HepG2 (cell line): ENCODE results near the gene NELFB. TPM values are rescaled to one million over a fixed set of nuclear protein-coding genes. Genes with fewer than 3 reads are reported as not detected.

Experiments
- ATAC-seq: fragments of 200-7000 bp; cut with Tn5 transposase; 3 replicates; pipeline ENCODE4 v1.9.1; 2020; ENCODE audit warnings: mild to moderate bottlenecking, moderate library complexity
- BruUV-seq: library from RNA; stranded (reverse); fragments of 400-500 nt; replicated peaks from 2 replicates; lab custom pipeline; 2021; lab: Mats Ljungman, UMichigan
- CTCF ChIA-PET: fragments of 300-600 bp; formaldehyde crosslinking; extraction: SDS; loops from one replicate; lab custom pipeline; 2021; ENCODE audit warnings: low total read pairs, inconsistent platforms, low intra/inter-chr PET ratio; lab: Yijun Ruan, JAX
- POLR2A ChIA-PET: fragments of 350-600 bp; sonication (Branson Sonifier 250); formaldehyde crosslinking; loops from one replicate; lab custom pipeline; 2020; ENCODE audit warnings: antibody characterized with exemption, inconsistent platforms; lab: Yijun Ruan, JAX
- DNase-seq: peaks from one replicate; pipeline ENCODE4 v3.0.0-alpha.2; 2015; ENCODE audit warnings: low spot score
- FAIRE-seq: peaks from 3 replicates; lab custom pipeline; 2011; peaks lifted over from hg19 to GRCh38; lab: Jason Lieb, UNC
- H2AFZ ChIP-seq: one replicate; pipeline ENCODE4 v1.6.1; 2011; ENCODE audit warnings: low read length, inconsistent platforms
- H3K27ac ChIP-seq: fragments of 300-600 bp; 3 replicates; pipeline ENCODE4 v1.8.0; 2011; ENCODE audit warnings: mixed run types, mild to moderate bottlenecking, mixed read lengths, low read length, inconsistent platforms; ENCODE audit not compliant: insufficient read depth; ENCODE audit errors: extremely low read length
- H3K27me3 ChIP-seq, 2 experiments: fragments of 200-600 bp in 1 of 2; 2 replicates in 1 of 2; 3 replicates in 1 of 2; pipeline versions ENCODE4 v1.6.0 to v1.8.0; 2011; ENCODE audit warnings: low read length in 2 of 2, mild to moderate bottlenecking in 2 of 2, moderate library complexity in 2 of 2, inconsistent platforms in 1 of 2; ENCODE audit not compliant: insufficient read depth in 2 of 2, control insufficient read depth in 1 of 2
- H3K36me3 ChIP-seq, 2 experiments: fragments of 200-600 bp in 1 of 2; replicated peaks in 1 of 2; 2 replicates in 1 of 2; 3 replicates in 1 of 2; pipeline versions ENCODE4 v1.5.1 to v1.8.0; 2011; ENCODE audit warnings: low read length in 2 of 2, inconsistent platforms in 1 of 2; ENCODE audit not compliant: insufficient read depth in 2 of 2, control insufficient read depth in 1 of 2
- H3K4me1 ChIP-seq: 2 replicates; pipeline ENCODE4 v1.5.1; 2012; ENCODE audit warnings: low read length, inconsistent platforms; ENCODE audit not compliant: insufficient read depth
- H3K4me2 ChIP-seq: 2 replicates; pipeline ENCODE4 v1.6.0; 2011; ENCODE audit warnings: low read depth, low read length, inconsistent platforms
- H3K4me3 ChIP-seq, 3 experiments: fragments of 200-600 bp in 1 of 3; sonication (generic), shearing (Covaris generic) in 1 of 3; replicated peaks in 1 of 3; 2 replicates each; pipeline ENCODE4 v1.5.1; 2011 to 2016; ENCODE audit warnings: low read length in 3 of 3, inconsistent platforms in 2 of 3, low read depth in 2 of 3, mild to moderate bottlenecking in 2 of 3, control low read depth in 1 of 3, mixed read lengths in 1 of 3; ENCODE audit not compliant: insufficient read depth in 1 of 3
- H3K79me2 ChIP-seq: one replicate; pipeline ENCODE4 v1.6.1; 2011; ENCODE audit warnings: low read length, inconsistent platforms; ENCODE audit not compliant: insufficient read depth
- H3K9ac ChIP-seq: 2 replicates; pipeline ENCODE4 v1.6.0; 2011; ENCODE audit warnings: mild to moderate bottlenecking, low read depth, low read length, inconsistent platforms; ENCODE audit not compliant: insufficient read depth
- H3K9me3 ChIP-seq: 2 replicates; pipeline ENCODE4 v1.5.1; 2012; ENCODE audit warnings: mild to moderate bottlenecking, low read length
- H4K20me1 ChIP-seq: 2 replicates; pipeline ENCODE4 v1.6.0; 2011; ENCODE audit warnings: inconsistent platforms, mild to moderate bottlenecking, low read length, moderate library complexity; ENCODE audit not compliant: insufficient read depth
- AKAP8 ChIP-seq: sonication (generic); formaldehyde crosslinking; IDR thresholded peaks from 2 replicates; pipeline ENCODE4 v1.5.1; 2020; ENCODE audit warnings: mild to moderate bottlenecking, missing genetic modification reagents
- BCL6 ChIP-seq: IDR thresholded peaks from 2 replicates; pipeline ENCODE4 v1.6.1; 2016; ENCODE audit warnings: missing genetic modification reagents, missing compliant biosample characterization
- GTF2F1 ChIP-seq: fragments of 150-350 bp; IDR thresholded peaks from 2 replicates; pipeline ENCODE4 v1.6.1; 2014; ENCODE audit warnings: low read length
- HNF4A ChIP-seq: sonication (generic); formaldehyde crosslinking; IDR thresholded peaks from 2 replicates; pipeline ENCODE4 v1.4.0; 2020; ENCODE audit warnings: missing genetic modification reagents
- HNRNPLL ChIP-seq: fragments of 200-400 bp; formaldehyde crosslinking; IDR thresholded peaks from 2 replicates; pipeline ENCODE4 v1.6.1; 2017; ENCODE audit warnings: mild to moderate bottlenecking, low read depth, low read length; ENCODE audit not compliant: poor library complexity, severe bottlenecking
- IRF9 ChIP-seq: sonication (generic); formaldehyde crosslinking; IDR thresholded peaks from 2 replicates; pipeline ENCODE4 v1.8.0; 2022; ENCODE audit warnings: missing genetic modification reagents, mild to moderate bottlenecking, borderline replicate concordance
- KDM2A ChIP-seq: sonication (generic); formaldehyde crosslinking; IDR thresholded peaks from 2 replicates; pipeline ENCODE4 v1.4.0; 2020; ENCODE audit warnings: low read depth, missing genetic modification reagents, borderline replicate concordance
- KLF13 ChIP-seq: sonication (generic); formaldehyde crosslinking; IDR thresholded peaks from 2 replicates; pipeline ENCODE4 v1.4.0; 2020; ENCODE audit warnings: mild to moderate bottlenecking, missing genetic modification reagents
- PBX3 ChIP-seq: sonication (generic); formaldehyde crosslinking; IDR thresholded peaks from 2 replicates; pipeline ENCODE4 v1.8.1; 2023; ENCODE audit warnings: missing genetic modification reagents, inconsistent platforms, borderline replicate concordance
- SAP130 ChIP-seq: IDR thresholded peaks from 2 replicates; pipeline ENCODE4 v1.6.1; 2016; ENCODE audit warnings: low read depth
- TBX2 ChIP-seq: sonication (generic); formaldehyde crosslinking; IDR thresholded peaks from 2 replicates; pipeline ENCODE4 v1.5.0; 2020; ENCODE audit warnings: missing genetic modification reagents, mild to moderate bottlenecking, borderline replicate concordance
- ZNF180 ChIP-seq: sonication (generic); formaldehyde crosslinking; IDR thresholded peaks from 2 replicates; pipeline ENCODE4 v1.4.0; 2020; ENCODE audit warnings: low read depth, missing genetic modification reagents, borderline replicate concordance
- ZNF557 ChIP-seq: sonication (generic); formaldehyde crosslinking; IDR thresholded peaks from 2 replicates; pipeline ENCODE4 v1.4.0; 2020; ENCODE audit warnings: missing genetic modification reagents
- ZNF710 ChIP-seq: sonication (generic); formaldehyde crosslinking; IDR thresholded peaks from 2 replicates; pipeline ENCODE4 v1.5.0; 2020; ENCODE audit warnings: mild to moderate bottlenecking, missing genetic modification reagents, borderline replicate concordance
- ZNF788 ChIP-seq: sonication (generic); formaldehyde crosslinking; IDR thresholded peaks from 2 replicates; pipeline ENCODE4 v1.5.0; 2020; ENCODE audit warnings: mild to moderate bottlenecking, missing genetic modification reagents, borderline replicate concordance
- ZNF792 ChIP-seq: IDR thresholded peaks from 2 replicates; pipeline ENCODE4 v1.6.1; 2016
- WGBS: methylation state at CpG from one replicate; pipeline ENCODE4 v1.1.6; 2017; ENCODE audit warnings: low lambda C conversion rate; 5-methylcytosine and 5-hydroxymethylcytosine counted together
- in situ Hi-C: cut with HindIII; loops from 2 replicates; pipeline ENCODE4 v1.10.0; 2017; ENCODE audit warnings: low pct_unique_long_range_greater_than_20kb; ENCODE audit not compliant: extremely low pct_ligation_motif_present
- intact Hi-C: fragments of 100-400 bp; cut with micrococcal nuclease; formaldehyde crosslinking; loops from one replicate; pipeline ENCODE4 v1.10.0; 2022; ENCODE audit not compliant: unreplicated experiment
- polyA plus RNA-seq, 8 experiments: library from polyadenylated mRNA; depleted of rRNA in 3 of 8; stranded (reverse) in 7 of 8; unstranded in 1 of 8; fragments of >200 nt; fragmentation: Illumina TruSeq in 4 of 8; extraction: Trizol in 4 of 8; gene quantifications; 2 replicates each; pipeline versions ENCODE4 v1.2.1 to v1.2.3, GENCODE V29; 2011 to 2016; ENCODE audit warnings: low read depth in 4 of 8, missing spikeins in 1 of 8, mixed read lengths in 1 of 8; ENCODE audit not compliant: insufficient read depth in 1 of 8
- total RNA-seq, 5 experiments: library from RNA; depleted of rRNA; stranded (reverse); fragments of >200 nt; fragmentation: Illumina TruSeq; extraction: Trizol; gene quantifications; 2 replicates each; pipeline ENCODE4 v1.2.3, GENCODE V29; 2016; ENCODE audit warnings: low read depth in 1 of 5
- TF ChIP-seq, protein P1 (sequence below): sonication (generic); formaldehyde crosslinking; IDR thresholded peaks from 2 replicates; pipeline ENCODE4 v1.9.0; 2022; ENCODE audit warnings: low read depth, missing genetic modification reagents

The NELFB gene
- total and polyA plus RNA-seq, 2 of the 13 experiments (the other 11 are each of a cell fraction or from before 2014, with no cell fraction given): 26.5 to 45.8 TPM

- TF ChIP-seq KDM2A (CRISPR knock-in tag): 0 out of 2 replicates have a peak, but pooled peaks have one; percentile 24
- TF ChIP-seq ZNF180: no peak
- TF ChIP-seq HNRNPLL: peak; percentile 21
- TF ChIP-seq ZNF788: 0 out of 2 replicates have a peak, but pooled peaks have one; percentile 12
- peak; percentile 10; the same call in 1 of the 2 replicates for TF ChIP-seq SAP130 (CRISPR knock-in tag)
- no peak for TF ChIP-seq ZNF710
- no peak for TF ChIP-seq GTF2F1
- TF ChIP-seq ZNF792: no peak
- no peak for TF ChIP-seq ZNF557 (CRISPR knock-in tag)
Measured at GRCh38 chr9:137247916-137248175, 7.3 kb upstream of the NELFB start (continued).

- FAIRE-seq: no peak
- no peaks in the 10 kb centered on the region for H3K36me3 ChIP-seq
- no CpG with 5 or more reads among the region's 18 CpGs for whole genome bisulfite sequencing
- no peaks in the 10 kb centered on the region for H4K20me1 ChIP-seq
- H3K79me2 ChIP-seq: peaks cover 3% of the 10 kb centered on the region
- peak; percentile 12 for ATAC-seq
- H3K4me2 ChIP-seq: peak overlapping the region; percentile 48
- no TSS peak for BruUV-seq
- peaks cover 78% of the 10 kb centered on the region for H3K4me1 ChIP-seq
- H3K27me3 ChIP-seq: peaks cover 2 to 9% of the 10 kb centered on the region in 2 experiments; a peak in 2 of 5 replicates
- in situ Hi-C loops: no loop called here
- DNase-seq: no peak
- H3K9ac ChIP-seq: peak overlapping the region; percentile 14; the same call in 1 of the 2 replicates
- ChIA-PET POLR2A (interaction anchor here (1.2 to 14.2 kb wide), 2 partner anchors 8 to 26 kb away, joined by 3 to 317 read pairs; partner anchors contain the start of gene TUBB4B), CTCF (no interaction called here)
- peak overlapping the region in 1 of 3 experiments; percentile 15; a peak in 1 of 6 replicates for H3K4me3 ChIP-seq
- H3K27ac ChIP-seq: no peak overlapping the region
- intact Hi-C loops: no loop called here
- H2AFZ ChIP-seq: no peak overlapping the region
- no peaks in the 10 kb centered on the region for H3K9me3 ChIP-seq
- peak; percentile 52; the same call in 1 of the 2 replicates for TF ChIP-seq IRF9
- peak; percentile 86; the same call in 1 of the 2 replicates for TF ChIP-seq AKAP8
- no peak for TF ChIP-seq KLF13 (CRISPR knock-in tag)
- TF ChIP-seq TBX2 (CRISPR knock-in tag): peak; percentile 23; the same call in 1 of the 2 replicates
- TF ChIP-seq BCL6 (CRISPR knock-in tag): 0 out of 2 replicates have a peak, but pooled peaks have one; percentile 14
- TF ChIP-seq, protein P1, sequence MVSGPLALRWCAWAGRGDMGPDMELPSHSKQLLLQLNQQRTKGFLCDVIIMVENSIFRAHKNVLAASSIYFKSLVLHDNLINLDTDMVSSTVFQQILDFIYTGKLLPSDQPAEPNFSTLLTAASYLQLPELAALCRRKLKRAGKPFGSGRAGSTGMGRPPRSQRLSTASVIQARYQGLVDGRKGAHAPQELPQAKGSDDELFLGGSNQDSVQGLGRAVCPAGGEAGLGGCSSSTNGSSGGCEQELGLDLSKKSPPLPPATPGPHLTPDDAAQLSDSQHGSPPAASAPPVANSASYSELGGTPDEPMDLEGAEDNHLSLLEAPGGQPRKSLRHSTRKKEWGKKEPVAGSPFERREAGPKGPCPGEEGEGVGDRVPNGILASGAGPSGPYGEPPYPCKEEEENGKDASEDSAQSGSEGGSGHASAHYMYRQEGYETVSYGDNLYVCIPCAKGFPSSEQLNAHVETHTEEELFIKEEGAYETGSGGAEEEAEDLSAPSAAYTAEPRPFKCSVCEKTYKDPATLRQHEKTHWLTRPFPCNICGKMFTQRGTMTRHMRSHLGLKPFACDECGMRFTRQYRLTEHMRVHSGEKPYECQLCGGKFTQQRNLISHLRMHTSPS (CRISPR knock-in tag): peak; percentile 75; the same call in 1 of the 2 replicates
- no peak for TF ChIP-seq PBX3
- peak; percentile 50 for TF ChIP-seq HNF4A (CRISPR knock-in tag)
Measured at GRCh38 chr9:137250329-137251193, 4.6 kb upstream of the NELFB start.
